ENCODE data around the gene KCNJ6. TPM values are rescaled to one million over a fixed set of nuclear protein-coding genes. Genes with fewer than 3 reads are reported as not detected.
"Not testable (repeated sequence)": the region's sequence is repeated elsewhere in the genome, so short reads cannot be mapped to it uniquely, and the experiment has no call there.

The KCNJ6 gene
- total RNA-seq, 1 donor from 2014 or later, result 0.75 TPM

DNA sequence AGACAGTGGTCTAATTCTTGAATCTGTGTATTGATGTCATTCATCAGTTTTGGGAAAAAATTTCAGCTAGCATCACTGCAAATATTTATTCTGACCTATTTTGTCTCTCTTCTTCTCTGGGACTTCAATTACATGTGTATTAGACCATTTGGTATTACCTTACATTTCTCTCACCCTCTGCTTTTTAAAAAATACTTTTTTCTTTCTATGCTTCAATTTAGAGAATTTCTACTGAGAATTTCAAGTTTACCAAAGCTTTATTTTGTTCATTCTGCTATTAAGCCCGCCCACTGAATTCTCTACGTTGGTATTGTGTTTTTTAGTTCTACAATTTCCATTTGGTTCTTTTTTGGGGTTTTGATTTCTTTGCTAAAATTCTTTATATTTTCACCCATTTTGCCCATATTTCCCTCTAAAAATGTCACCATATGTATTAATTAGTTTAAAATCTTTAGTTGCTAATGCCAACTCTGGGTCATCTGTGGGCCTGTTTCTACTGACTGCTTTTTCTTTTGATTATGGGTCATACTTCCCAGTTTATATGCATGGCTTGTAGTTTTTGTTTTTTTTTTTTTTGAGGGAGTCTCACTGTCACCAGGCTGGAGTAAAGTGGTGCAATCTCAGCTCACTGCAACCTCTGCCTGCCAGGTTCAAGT lies 337.7 kb downstream of the KCNJ6 start:
- no peaks in the 10 kb centered on the region for H3K27me3 Mint-ChIP-seq (ENCODE audit: low read depth)
- no peak for DNase-seq (ENCODE audit: low read depth, low spot score)
- H3K27ac Mint-ChIP-seq (ENCODE audit: unreplicated experiment), result no peak overlapping the region
- H3K4me1 Mint-ChIP-seq, result no peaks in the 10 kb centered on the region
- H3K9me3 Mint-ChIP-seq, result peaks cover 7% of the 10 kb centered on the region
- H3K36me3 Mint-ChIP-seq (ENCODE audit: low read depth), result no peaks in the 10 kb centered on the region
- H3K4me3 Mint-ChIP-seq, result no peak overlapping the region
- TF ChIP-seq, protein P1, sequence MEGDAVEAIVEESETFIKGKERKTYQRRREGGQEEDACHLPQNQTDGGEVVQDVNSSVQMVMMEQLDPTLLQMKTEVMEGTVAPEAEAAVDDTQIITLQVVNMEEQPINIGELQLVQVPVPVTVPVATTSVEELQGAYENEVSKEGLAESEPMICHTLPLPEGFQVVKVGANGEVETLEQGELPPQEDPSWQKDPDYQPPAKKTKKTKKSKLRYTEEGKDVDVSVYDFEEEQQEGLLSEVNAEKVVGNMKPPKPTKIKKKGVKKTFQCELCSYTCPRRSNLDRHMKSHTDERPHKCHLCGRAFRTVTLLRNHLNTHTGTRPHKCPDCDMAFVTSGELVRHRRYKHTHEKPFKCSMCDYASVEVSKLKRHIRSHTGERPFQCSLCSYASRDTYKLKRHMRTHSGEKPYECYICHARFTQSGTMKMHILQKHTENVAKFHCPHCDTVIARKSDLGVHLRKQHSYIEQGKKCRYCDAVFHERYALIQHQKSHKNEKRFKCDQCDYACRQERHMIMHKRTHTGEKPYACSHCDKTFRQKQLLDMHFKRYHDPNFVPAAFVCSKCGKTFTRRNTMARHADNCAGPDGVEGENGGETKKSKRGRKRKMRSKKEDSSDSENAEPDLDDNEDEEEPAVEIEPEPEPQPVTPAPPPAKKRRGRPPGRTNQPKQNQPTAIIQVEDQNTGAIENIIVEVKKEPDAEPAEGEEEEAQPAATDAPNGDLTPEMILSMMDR (conservative IDR thresholded peaks at IDR 0.05), result no peak

- not testable (repeated sequence) for H3K27me3 Mint-ChIP-seq (ENCODE audit: low read depth); H3K4me1 Mint-ChIP-seq; H3K9me3 Mint-ChIP-seq; H3K27ac Mint-ChIP-seq (ENCODE audit: unreplicated experiment); H3K36me3 Mint-ChIP-seq (ENCODE audit: low read depth); H3K4me3 Mint-ChIP-seq; DNase-seq (ENCODE audit: low read depth, low spot score)
Observed at GRCh38 chr21:37576929-37577328, 339.3 kb downstream of the KCNJ6 start.

GRCh38 chr21:37575580-37575979 lies 340.7 kb downstream of the KCNJ6 start:
- Mint-ChIP-seq H3K27ac (ENCODE audit: unreplicated experiment) (no peak overlapping the region), H3K27me3 (ENCODE audit: low read depth) (no peaks in the 10 kb centered on the region), H3K36me3 (ENCODE audit: low read depth) (no peaks in the 10 kb centered on the region), H3K4me3 (no peak overlapping the region), H3K4me1 (no peaks in the 10 kb centered on the region), H3K9me3 (peaks cover 7% of the 10 kb centered on the region)
- no peak for DNase-seq (ENCODE audit: low read depth, low spot score)
- TF ChIP-seq, protein P1 (conservative IDR thresholded peaks at IDR 0.05), result no peak

DNA sequence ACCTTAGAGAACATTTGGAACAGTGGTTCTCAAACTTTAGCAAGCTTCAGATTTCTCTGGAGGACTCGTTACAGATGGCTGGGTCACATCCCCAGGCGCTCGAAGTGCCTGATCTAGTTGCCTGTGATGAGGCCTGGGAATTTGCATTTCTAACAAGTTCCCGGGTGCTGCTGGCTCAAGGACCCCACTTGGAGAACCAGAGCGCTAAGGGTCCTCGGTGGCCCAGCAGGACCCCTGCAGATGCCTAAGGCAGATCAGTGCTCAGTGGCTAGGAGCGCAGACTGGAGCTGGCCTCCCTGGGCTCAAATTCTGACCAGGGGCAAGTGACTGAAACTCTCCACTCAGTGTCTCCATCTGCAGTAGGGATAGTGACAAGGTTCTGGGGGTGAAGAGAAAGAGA lies 341.5 kb downstream of the KCNJ6 start:
- no peak for DNase-seq (ENCODE audit: low read depth, low spot score)
- Mint-ChIP-seq H3K9me3 (peaks cover 7% of the 10 kb centered on the region), H3K36me3 (ENCODE audit: low read depth) (no peaks in the 10 kb centered on the region), H3K27ac (ENCODE audit: unreplicated experiment) (peak overlapping the region; percentile 62), H3K4me1 (no peaks in the 10 kb centered on the region), H3K27me3 (ENCODE audit: low read depth) (no peaks in the 10 kb centered on the region), H3K4me3 (no peak overlapping the region)
- TF ChIP-seq, protein P1 (conservative IDR thresholded peaks at IDR 0.05), result no peak

DNA sequence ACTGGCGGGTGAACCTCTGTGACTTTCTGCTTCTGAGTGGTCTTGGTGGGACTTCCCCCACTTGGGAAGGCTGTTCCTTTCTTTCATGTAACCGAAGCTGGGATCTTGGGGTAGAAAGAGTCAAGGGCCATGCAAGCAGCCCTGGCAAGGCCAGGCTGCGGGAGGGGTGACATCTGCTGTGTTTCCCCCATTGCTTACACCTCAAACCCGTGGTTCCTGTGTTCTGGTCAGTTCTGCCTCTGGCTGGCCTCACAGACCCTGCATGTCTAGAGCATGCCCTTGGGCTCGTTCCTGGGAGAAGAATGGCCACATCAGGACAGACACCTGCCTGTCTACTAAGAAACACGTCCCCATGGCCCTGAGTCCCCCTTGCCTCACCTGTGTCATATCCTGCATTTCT lies 341.9 kb downstream of the KCNJ6 start:
- H3K27me3 Mint-ChIP-seq (ENCODE audit: low read depth), result no peaks in the 10 kb centered on the region
- TF ChIP-seq, protein P1 (conservative IDR thresholded peaks at IDR 0.05), result no peak
- peaks cover 2% of the 10 kb centered on the region for H3K4me1 Mint-ChIP-seq
- peak overlapping the region; percentile 62 for H3K27ac Mint-ChIP-seq (ENCODE audit: unreplicated experiment)
- H3K9me3 Mint-ChIP-seq, result peaks cover 6% of the 10 kb centered on the region
- no peak for DNase-seq (ENCODE audit: low read depth, low spot score)
- no peak overlapping the region for H3K4me3 Mint-ChIP-seq
- H3K36me3 Mint-ChIP-seq (ENCODE audit: low read depth), result no peaks in the 10 kb centered on the region

- H3K4me1 Mint-ChIP-seq, result peaks cover 9% of the 10 kb centered on the region
- TF ChIP-seq, protein P1 (conservative IDR thresholded peaks at IDR 0.05), result no peak
- H3K9me3 Mint-ChIP-seq, result no peaks in the 10 kb centered on the region
- no peak for DNase-seq (ENCODE audit: low read depth, low spot score)
- H3K27me3 Mint-ChIP-seq (ENCODE audit: low read depth), result no peaks in the 10 kb centered on the region
- H3K27ac Mint-ChIP-seq (ENCODE audit: unreplicated experiment), result no peak overlapping the region
- no peaks in the 10 kb centered on the region for H3K36me3 Mint-ChIP-seq (ENCODE audit: low read depth)
- no peak overlapping the region for H3K4me3 Mint-ChIP-seq
Observed at GRCh38 chr21:37571442-37571841, 344.8 kb downstream of the KCNJ6 start.

Measured in neural crest cell (in vitro differentiated cells).